K562 (cell line): ENCODE measurements around the gene MANF. TPM values are rescaled to one million over a fixed set of nuclear protein-coding genes. Genes with fewer than 3 reads are reported as not detected.

Source experiments
- ATAC-seq: fragments of 200-7000 bp; cut with Tn5 transposase; 3 replicates; pipeline ENCODE4 v1.9.1; 2020; ENCODE audit warnings: moderate library complexity
- BruUV-seq: library from RNA; stranded (reverse); fragments of 400-500 nt; replicated peaks from 2 replicates; lab custom pipeline; 2021; lab: Mats Ljungman, UMichigan
- CTCF ChIA-PET: fragments of 300-600 bp; formaldehyde crosslinking; extraction: SDS; loops from one replicate; lab custom pipeline; 2021; ENCODE audit warnings: low intra/inter-chr PET ratio; lab: Yijun Ruan, JAX
- POLR2A ChIA-PET: fragments of 300-600, 350-650 bp; sonication (Branson Sonifier 250); formaldehyde crosslinking; extraction: SDS; loops from one replicate; lab custom pipeline; 2021; ENCODE audit warnings: antibody characterized with exemption, inconsistent platforms; lab: Yijun Ruan, JAX
- DNase-seq, 4 experiments: peaks; one replicate each; pipeline versions ENCODE4 v3.0.0 to v3.0.0-alpha.2; 2011 to 2018; ENCODE audit warnings: low spot score in 3 of 4, mixed read lengths in 3 of 4; ENCODE audit errors: extremely low read depth in 1 of 4
- FAIRE-seq: peaks from 2 replicates; lab custom pipeline; 2011; peaks lifted over from hg19 to GRCh38; lab: Jason Lieb, UNC
- H2AFZ ChIP-seq: 2 replicates; pipeline ENCODE4 v1.6.0; 2011; ENCODE audit warnings: low read depth, low read length, control low read depth, inconsistent platforms
- H3K27ac ChIP-seq: fragments of 200-600 bp; 3 replicates; pipeline ENCODE4 v1.8.0; 2011; ENCODE audit warnings: low read depth, mild to moderate bottlenecking, control low read depth, inconsistent platforms, low read length, moderate library complexity, mixed read lengths; ENCODE audit errors: extremely low read depth
- H3K27me3 ChIP-seq, 2 experiments: fragments of 300-600 bp in 1 of 2; 2 replicates in 1 of 2; 3 replicates in 1 of 2; pipeline versions ENCODE4 v1.6.0 to v1.8.0; 2011; ENCODE audit warnings: inconsistent platforms in 2 of 2, low read length in 2 of 2, mild to moderate bottlenecking in 1 of 2, mixed read lengths in 1 of 2, moderate library complexity in 1 of 2; ENCODE audit not compliant: control insufficient read depth in 2 of 2, insufficient read depth in 2 of 2
- H3K36me3 ChIP-seq: fragments of 300-600 bp; 3 replicates; pipeline ENCODE4 v1.8.0; 2011; ENCODE audit warnings: mild to moderate bottlenecking, low read length, inconsistent platforms; ENCODE audit not compliant: control insufficient read depth, insufficient read depth
- H3K4me1 ChIP-seq, 2 experiments: fragments of 200-600 bp in 1 of 2; replicated peaks in 1 of 2; 2 replicates in 1 of 2; 3 replicates in 1 of 2; pipeline versions ENCODE4 v1.5.1 to v1.8.0; 2011; ENCODE audit warnings: inconsistent platforms in 2 of 2, low read length in 2 of 2, mild to moderate bottlenecking in 1 of 2, mixed read lengths in 1 of 2, moderate library complexity in 1 of 2; ENCODE audit not compliant: control insufficient read depth in 2 of 2, insufficient read depth in 2 of 2
- H3K4me2 ChIP-seq: 2 replicates; pipeline ENCODE4 v1.6.1; 2011; ENCODE audit warnings: low read length, control low read depth, inconsistent platforms, mixed read lengths; ENCODE audit not compliant: insufficient read depth
- H3K4me3 ChIP-seq: fragments of 200-600 bp; sonication (generic), shearing (Covaris generic); 2 replicates; pipeline ENCODE4 v1.5.1; 2016; ENCODE audit warnings: control low read depth, inconsistent platforms
- H3K79me2 ChIP-seq: fragments of 200-600 bp; 3 replicates; pipeline ENCODE4 v1.8.0; 2011; ENCODE audit warnings: low read length, inconsistent platforms; ENCODE audit not compliant: control insufficient read depth, insufficient read depth
- H3K9ac ChIP-seq, 2 experiments: 2 replicates each; pipeline versions ENCODE4 v1.6.0 to v1.6.1; 2011; ENCODE audit warnings: low read depth in 2 of 2, low read length in 2 of 2, control low read depth in 1 of 2, inconsistent platforms in 1 of 2, mild to moderate bottlenecking in 1 of 2, mixed read lengths in 1 of 2; ENCODE audit not compliant: insufficient read depth in 1 of 2
- H3K9me1 ChIP-seq: one replicate; pipeline ENCODE4 v1.6.0; 2011; ENCODE audit warnings: inconsistent platforms, mild to moderate bottlenecking, low read length, moderate library complexity; ENCODE audit not compliant: control insufficient read depth, insufficient read depth
- H3K9me3 ChIP-seq: replicated peaks from 2 replicates; pipeline ENCODE4 v1.5.1; 2011; ENCODE audit warnings: low read depth, low read length, inconsistent platforms; ENCODE audit not compliant: control insufficient read depth, insufficient read depth
- H4K20me1 ChIP-seq: replicated peaks from 2 replicates; pipeline ENCODE4 v1.6.1; 2011; ENCODE audit warnings: low read length, inconsistent platforms, mixed read lengths; ENCODE audit not compliant: control insufficient read depth, insufficient read depth
- C11orf30 ChIP-seq: fragments of 450-650 bp; IDR thresholded peaks from 2 replicates; pipeline ENCODE4 v1.6.1; 2016; ENCODE audit warnings: low read depth, mild to moderate bottlenecking
- EGR1 ChIP-seq: fragments of 450-650 bp; conservative IDR thresholded peaks from 2 replicates; pipeline ENCODE4 v1.6.1; 2017; ENCODE audit warnings: mild to moderate bottlenecking
- KAT8 ChIP-seq: fragments of 450-650 bp; IDR thresholded peaks from 2 replicates; pipeline ENCODE4 v1.6.1; 2016; ENCODE audit warnings: low read depth, mild to moderate bottlenecking
- KLF13 ChIP-seq: fragments of 450-650 bp; IDR thresholded peaks from 2 replicates; pipeline ENCODE4 v1.6.1; 2016; ENCODE audit warnings: missing genetic modification characterization, low read depth, mild to moderate bottlenecking, missing compliant biosample characterization, moderate library complexity, borderline replicate concordance
- SMARCE1 ChIP-seq: fragments of 450-650 bp; IDR thresholded peaks from 2 replicates; pipeline ENCODE4 v1.7.1; 2016; ENCODE audit warnings: mild to moderate bottlenecking
- SMC3 ChIP-seq: conservative IDR thresholded peaks from 2 replicates; pipeline ENCODE4 v1.6.1; 2011; ENCODE audit warnings: low read depth, low read length, improper control_type of control experiment; ENCODE audit not compliant: insufficient read depth
- SRSF3 ChIP-seq: fragments of 200-400 bp; formaldehyde crosslinking; IDR thresholded peaks from 2 replicates; pipeline ENCODE4 v1.6.1; 2016; ENCODE audit warnings: mild to moderate bottlenecking, low read length, moderate library complexity; ENCODE audit not compliant: insufficient read depth
- ZNF384 ChIP-seq: IDR thresholded peaks from 2 replicates; pipeline ENCODE4 v1.6.1; 2012; ENCODE audit warnings: low read depth, low read length, improper control_type of control experiment
- WGBS: fragments of 100-300 bp; shearing (Covaris generic); methylation state at CpG from one replicate; pipeline ENCODE4 v1.1.6; 2016; ENCODE audit warnings: low coverage, mixed read lengths; ENCODE audit not compliant: insufficient coverage; ENCODE audit errors: missing lambda C conversion rate; 5-methylcytosine and 5-hydroxymethylcytosine counted together
- in situ Hi-C: fragments of 300-500 bp; cut with MboI; formaldehyde crosslinking; loops from 4 replicates; pipeline ENCODE4 v1.15.0; 2018; ENCODE audit warnings: inconsistent platforms, mixed read lengths
- intact Hi-C: fragments of 100-400 bp; cut with micrococcal nuclease; formaldehyde crosslinking; loops from 2 replicates; pipeline ENCODE4 v1.14.2; 2022
- polyA plus RNA-seq, 8 experiments: library from polyadenylated mRNA; depleted of rRNA in 4 of 8; stranded (reverse) in 5 of 8; unstranded in 3 of 8; fragments of >200 nt; fragmentation: Nextera tagmentation in 2 of 8; fragmentation: Illumina TruSeq in 1 of 8; extraction: Ambion mirVana in 2 of 8; extraction: Trizol in 1 of 8; gene quantifications; 2 replicates each; pipeline versions ENCODE4 v1.2.1 to v1.2.3, GENCODE V29; 2011 to 2014; ENCODE audit warnings: inconsistent platforms in 1 of 8, missing spikeins in 1 of 8
- total RNA-seq, 7 experiments: library from RNA; depleted of rRNA in 6 of 7; stranded (reverse); fragments of >200 nt in 6 of 7; fragmentation: Illumina TruSeq in 2 of 7; extraction: Trizol in 2 of 7; gene quantifications; 2 replicates each; pipeline versions ENCODE4 v1.2.1 to v1.2.3, GENCODE V29; 2011 to 2021; ENCODE audit warnings: low replicate concordance in 1 of 7
- TF ChIP-seq, protein P1 (sequence below): fragments of 250-450 bp; sonication (Bioruptor Pico); IDR thresholded peaks from 2 replicates; pipeline ENCODE4 v1.4.0; 2020; ENCODE audit warnings: mild to moderate bottlenecking, moderate library complexity, borderline replicate concordance
- TF ChIP-seq, protein P2 (sequence below): fragments of 250-450 bp; sonication (Bioruptor Pico); IDR thresholded peaks from 2 replicates; pipeline ENCODE4 v1.4.0; 2020

Gene MANF
- total and polyA plus RNA-seq, 9 of the 15 experiments (the other 6 are each of a cell fraction or from before 2014, with no cell fraction given): 6.5 to 52.7 (median 42.3) TPM

DNA sequence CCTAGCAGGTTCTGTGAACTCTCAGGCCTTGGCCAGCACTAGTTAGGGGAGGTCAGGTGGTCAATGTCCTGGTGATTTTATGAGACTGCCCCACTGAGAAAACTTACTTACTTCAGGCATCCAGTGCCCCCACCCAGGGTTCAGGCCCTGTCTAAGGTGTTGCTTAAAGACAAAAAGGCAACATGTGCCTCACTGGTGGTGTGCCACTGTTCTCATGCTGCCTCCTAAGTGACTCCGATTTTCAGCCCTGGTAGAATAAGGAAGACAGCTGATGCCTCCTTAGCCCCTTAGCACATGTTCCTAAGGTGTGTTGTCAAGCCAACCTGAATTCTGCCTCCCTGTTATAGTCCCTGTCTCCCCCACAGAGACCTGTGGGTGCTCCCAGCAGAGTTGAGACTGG, 11.3 kb downstream of the MANF start:
- Histone ChIP-seq H3K27ac (no peak overlapping the region), H3K9me3 (no peaks in the 10 kb centered on the region), H3K4me1 (peaks cover 6 to 28% of the 10 kb centered on the region in 2 experiments; a peak in 4 of 5 replicates), H4K20me1 (peaks cover 19% of the 10 kb centered on the region; the same call in 1 of the 2 replicates), H3K79me2 (peaks cover 43% of the 10 kb centered on the region), H3K4me2 (no peak overlapping the region), H3K36me3 (peaks cover 85% of the 10 kb centered on the region; the same call in 2 of the 3 replicates), H3K27me3 (no peaks in the 10 kb centered on the region), H3K9me1 (peaks cover 8% of the 10 kb centered on the region), H3K4me3 (no peak overlapping the region), H2AFZ (no peak overlapping the region), H3K9ac (no peak overlapping the region)
- intact Hi-C loops (no loop called here), in situ Hi-C loops (no loop called here)
- ATAC-seq (no peak; the same call in 2 of the 3 replicates), DNase-seq (no peak), FAIRE-seq (no peak)
- CTCF ChIA-PET: no interaction called here
- WGBS: 100% methylated on average over 1 of the region's 1 CpG
- TF ChIP-seq ZNF384 (no peak), KLF13 (tag) (no peak), SMARCE1 (no peak), SRSF3 (no peak), C11orf30 (no peak), KAT8 (no peak), SMC3 (no peak), EGR1 (no peak)
- TF ChIP-seq, protein P1, sequence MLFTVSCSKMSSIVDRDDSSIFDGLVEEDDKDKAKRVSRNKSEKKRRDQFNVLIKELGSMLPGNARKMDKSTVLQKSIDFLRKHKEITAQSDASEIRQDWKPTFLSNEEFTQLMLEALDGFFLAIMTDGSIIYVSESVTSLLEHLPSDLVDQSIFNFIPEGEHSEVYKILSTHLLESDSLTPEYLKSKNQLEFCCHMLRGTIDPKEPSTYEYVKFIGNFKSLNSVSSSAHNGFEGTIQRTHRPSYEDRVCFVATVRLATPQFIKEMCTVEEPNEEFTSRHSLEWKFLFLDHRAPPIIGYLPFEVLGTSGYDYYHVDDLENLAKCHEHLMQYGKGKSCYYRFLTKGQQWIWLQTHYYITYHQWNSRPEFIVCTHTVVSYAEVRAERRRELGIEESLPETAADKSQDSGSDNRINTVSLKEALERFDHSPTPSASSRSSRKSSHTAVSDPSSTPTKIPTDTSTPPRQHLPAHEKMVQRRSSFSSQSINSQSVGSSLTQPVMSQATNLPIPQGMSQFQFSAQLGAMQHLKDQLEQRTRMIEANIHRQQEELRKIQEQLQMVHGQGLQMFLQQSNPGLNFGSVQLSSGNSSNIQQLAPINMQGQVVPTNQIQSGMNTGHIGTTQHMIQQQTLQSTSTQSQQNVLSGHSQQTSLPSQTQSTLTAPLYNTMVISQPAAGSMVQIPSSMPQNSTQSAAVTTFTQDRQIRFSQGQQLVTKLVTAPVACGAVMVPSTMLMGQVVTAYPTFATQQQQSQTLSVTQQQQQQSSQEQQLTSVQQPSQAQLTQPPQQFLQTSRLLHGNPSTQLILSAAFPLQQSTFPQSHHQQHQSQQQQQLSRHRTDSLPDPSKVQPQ: no peak
- TF ChIP-seq, protein P2, sequence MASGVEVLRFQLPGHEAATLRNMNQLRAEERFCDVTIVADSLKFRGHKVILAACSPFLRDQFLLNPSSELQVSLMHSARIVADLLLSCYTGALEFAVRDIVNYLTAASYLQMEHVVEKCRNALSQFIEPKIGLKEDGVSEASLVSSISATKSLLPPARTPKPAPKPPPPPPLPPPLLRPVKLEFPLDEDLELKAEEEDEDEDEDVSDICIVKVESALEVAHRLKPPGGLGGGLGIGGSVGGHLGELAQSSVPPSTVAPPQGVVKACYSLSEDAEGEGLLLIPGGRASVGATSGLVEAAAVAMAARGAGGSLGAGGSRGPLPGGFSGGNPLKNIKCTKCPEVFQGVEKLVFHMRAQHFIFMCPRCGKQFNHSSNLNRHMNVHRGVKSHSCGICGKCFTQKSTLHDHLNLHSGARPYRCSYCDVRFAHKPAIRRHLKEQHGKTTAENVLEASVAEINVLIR (CRISPR knock-in tag): no peak
- no TSS peak for BruUV-seq
- POLR2A ChIA-PET: interaction anchor here (0.9 to 1.3 kb wide), 4 partner anchors 9 to 12 kb away, joined by 3 to 5 read pairs (median 4); partner anchors contain the start of gene MANF
